Smooth muscle cell of the brain vasculature (primary cell): ENCODE data around the gene C8B.

Experiments
- DNase-seq: peaks from one replicate; pipeline ENCODE4 v3.0.0-alpha.2; 2012; ENCODE audit warnings: low read depth, low spot score

C8B gene

GRCh38 chr1:56931686-56932085 lies 34.1 kb downstream of the C8B start:
- DNase-seq = no peak

GRCh38 chr1:56931211-56931610 lies 34.6 kb downstream of the C8B start:
- no peak for DNase-seq

GRCh38 chr1:56929492-56929891 lies 36.3 kb downstream of the C8B start:
- no peak for DNase-seq

GRCh38 chr1:56927986-56928385 lies 37.8 kb downstream of the C8B start:
- no peak for DNase-seq

DNA sequence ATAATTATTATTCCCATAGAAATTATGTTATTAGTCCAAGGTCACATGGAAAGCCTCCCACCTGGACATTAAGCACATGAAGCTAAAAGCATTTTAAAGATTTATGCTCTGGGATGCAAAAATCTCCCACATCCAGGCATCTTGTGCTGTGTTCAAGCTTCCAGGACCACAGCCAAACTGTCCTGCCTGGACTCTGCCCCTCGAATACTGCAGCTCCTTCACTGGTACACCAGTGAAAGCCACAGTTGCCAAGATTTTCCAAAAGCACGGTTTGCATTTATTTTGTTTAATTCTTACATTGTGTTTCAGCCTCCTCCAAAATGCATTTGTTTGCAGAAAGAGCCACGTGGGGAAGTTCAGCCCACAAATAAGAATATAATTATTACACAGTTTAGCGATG lies 38.6 kb downstream of the C8B start:
- no peak for DNase-seq

- no peak for DNase-seq
Measured at GRCh38 chr1:56925193-56925592, 40.6 kb downstream of the C8B start.

- DNase-seq = no peak
Measured at GRCh38 chr1:56924116-56924515, 41.7 kb downstream of the C8B start.

DNA sequence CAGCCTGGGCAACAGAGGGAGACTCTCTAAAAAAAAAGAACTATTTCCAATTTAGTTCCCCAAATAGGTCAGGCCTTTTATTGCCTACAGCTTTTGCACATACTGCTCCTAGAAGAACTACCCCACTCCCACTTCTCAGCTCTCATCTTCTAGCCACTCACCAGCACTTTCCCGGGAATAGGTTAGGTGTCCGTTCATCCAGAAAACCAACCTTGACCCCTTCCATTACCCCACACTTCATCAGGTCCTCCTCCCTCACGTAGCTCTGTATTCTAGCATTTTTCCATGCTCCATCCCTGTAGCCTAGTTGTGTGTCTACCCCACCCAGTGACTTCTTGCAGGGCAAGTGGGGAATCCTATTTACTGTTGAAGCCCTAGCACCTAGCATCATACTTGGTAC lies 42.6 kb downstream of the C8B start:
- no peak for DNase-seq

DNA sequence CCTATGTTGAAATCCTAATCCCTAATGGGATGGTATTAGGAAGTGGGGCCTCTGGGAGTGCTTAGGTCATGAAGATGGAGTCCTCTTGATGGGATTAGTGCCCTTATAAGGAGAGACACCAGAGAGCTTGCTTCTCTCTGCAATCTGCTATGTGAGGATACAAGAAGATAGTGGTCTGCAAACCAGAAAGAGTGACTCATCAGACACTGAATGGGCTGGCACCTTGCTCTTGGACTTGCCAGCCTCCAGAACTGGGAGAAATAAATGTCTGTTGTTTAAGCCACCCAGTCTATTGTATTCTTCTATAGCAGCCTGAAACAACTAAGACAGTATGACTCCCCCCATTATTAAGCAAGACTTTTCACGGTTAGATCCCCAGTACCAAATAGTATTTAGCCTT lies 43.3 kb downstream of the C8B start:
- no peak for DNase-seq

DNA sequence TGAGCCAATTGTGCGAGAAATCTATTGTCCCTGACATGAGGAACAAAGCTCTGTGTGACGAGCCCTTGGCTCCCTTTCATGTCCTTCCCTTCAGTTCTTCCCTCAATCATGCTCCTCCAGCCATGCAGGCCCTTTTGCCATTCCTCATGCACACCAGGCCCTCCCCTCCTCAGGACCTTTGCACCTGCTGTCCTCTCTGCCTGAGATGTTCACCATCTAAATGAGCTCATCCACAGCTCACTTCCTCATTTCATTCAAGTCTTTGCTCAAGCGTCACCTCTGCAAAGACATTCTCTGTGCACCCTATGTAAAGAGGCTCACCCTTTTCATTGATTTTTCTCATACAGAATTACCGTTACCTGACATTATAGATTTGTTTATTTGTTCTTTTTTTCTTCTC lies 43.7 kb downstream of the C8B start:
- DNase-seq = no peak

DNA sequence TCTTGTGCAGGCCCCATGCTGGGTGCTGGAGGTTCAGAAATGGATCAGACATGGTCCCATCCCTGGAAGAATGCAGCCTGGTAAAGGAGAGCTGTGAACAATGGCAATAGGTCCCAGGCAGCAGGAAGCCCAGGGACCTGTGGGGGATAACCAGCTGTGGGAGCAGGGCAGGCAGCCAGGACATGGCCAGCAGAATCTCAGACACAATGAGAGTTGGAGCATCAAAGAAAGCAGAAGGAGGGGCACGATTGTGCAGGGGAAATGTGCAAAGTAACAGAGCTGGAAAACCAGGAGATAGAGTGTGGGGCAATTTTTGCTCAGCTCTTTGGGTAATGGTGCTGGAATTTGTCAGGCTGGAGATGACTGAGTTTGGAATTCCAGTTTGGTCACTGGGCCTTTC lies 44.3 kb downstream of the C8B start:
- no peak for DNase-seq

- no peak for DNase-seq
Measured at GRCh38 chr1:56920591-56921001, 45.2 kb downstream of the C8B start.

DNA sequence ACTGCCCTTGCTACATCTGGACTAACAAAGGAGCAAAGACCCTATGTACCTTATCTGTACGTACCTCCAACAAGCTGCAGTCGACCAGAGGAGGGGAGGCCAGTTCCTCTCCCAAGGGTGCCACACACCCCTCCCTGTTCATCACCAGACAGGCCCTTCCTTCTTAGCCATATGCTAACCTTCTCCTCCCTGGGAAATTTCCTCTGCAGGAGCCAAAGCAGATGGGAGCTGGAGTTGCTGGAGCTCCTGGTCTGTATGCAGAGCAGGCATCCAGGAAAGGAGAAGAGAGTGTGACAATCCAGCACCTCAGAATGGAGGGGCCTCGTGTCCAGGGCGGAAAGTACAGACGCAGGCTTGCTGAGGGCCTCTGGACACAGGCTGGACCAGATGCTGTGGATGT lies 48.5 kb downstream of the C8B start:
- no peak for DNase-seq

DNA sequence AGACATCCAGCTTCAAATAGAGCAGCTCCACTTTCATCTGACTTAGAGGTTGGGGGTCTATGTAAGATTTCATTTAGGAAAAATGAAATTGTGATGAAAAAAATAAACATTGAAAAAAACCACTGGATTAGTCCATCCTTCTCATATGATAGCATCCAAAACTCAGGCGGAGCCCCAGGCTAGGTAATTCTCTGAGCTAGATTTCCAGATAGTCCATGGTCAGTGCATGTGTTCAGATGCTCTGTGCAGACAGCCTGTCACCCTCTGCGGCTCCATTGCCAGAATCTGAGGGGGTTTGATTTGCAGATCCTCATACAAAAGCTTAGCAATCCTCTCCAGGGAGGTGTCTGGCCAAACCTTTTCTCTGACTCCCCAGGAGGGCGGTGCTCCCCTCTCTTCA lies 49.2 kb downstream of the C8B start:
- DNase-seq = no peak

DNA sequence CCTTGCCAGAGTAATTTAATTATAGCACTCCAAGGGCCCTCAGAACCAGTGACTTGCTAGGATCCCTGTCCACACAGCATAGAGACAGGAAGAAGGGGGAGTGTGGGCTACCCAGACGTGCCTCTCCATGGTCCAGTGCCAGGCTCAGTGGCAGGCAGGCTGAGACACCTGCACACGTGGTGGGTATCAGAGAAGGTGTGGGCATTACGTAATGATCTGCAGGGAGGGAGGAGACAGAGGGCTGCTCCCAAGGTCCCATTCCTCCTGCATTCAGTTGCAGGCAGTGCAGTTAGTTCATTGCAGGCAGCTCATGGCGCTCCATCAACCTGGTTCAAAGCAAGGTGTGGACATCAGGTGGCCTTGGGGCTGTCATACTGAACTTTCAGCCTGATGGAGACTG lies 49.9 kb downstream of the C8B start:
- DNase-seq = no peak

GRCh38 chr1:56912325-56912724 lies 53.5 kb downstream of the C8B start:
- no peak for DNase-seq

DNA sequence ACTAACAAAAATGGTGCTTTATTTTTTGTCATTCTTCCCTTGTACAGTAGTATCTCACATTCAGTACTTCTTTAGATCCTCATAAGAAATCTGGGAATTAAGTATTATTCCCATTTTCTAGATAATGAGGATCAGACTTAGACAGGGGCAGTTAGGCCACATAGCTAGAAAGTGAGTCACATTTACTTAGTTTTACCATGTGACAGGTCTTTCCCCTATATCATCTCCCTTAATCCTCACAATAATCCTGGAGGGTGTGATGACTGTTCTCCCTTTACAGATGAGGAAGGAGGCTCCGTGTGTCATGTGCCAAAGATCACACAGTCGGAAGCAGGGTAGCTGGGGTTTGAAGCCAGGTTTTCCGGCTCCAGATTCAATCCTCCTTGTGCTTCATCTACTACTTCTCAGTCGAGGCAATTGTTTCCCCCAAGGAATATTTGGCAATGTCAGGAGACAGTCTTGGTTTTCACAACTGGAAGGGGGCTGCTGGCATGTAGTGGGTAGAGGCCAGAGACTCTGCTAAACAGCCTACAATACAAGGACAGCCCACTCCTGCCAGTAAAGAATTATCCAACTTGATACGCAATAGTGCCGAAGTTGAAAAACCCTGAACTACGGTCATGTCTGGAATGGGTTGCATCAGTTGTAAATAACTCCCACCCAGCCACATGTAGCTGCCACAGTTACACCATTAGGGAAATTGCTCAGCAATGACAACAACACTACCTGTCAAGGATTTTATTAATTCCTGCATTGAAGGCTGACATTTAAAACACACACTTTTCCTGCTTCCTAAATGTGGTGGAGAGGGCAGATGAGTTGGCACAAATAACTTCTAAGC lies 54.5 kb downstream of the C8B start:
- no peak for DNase-seq

DNA sequence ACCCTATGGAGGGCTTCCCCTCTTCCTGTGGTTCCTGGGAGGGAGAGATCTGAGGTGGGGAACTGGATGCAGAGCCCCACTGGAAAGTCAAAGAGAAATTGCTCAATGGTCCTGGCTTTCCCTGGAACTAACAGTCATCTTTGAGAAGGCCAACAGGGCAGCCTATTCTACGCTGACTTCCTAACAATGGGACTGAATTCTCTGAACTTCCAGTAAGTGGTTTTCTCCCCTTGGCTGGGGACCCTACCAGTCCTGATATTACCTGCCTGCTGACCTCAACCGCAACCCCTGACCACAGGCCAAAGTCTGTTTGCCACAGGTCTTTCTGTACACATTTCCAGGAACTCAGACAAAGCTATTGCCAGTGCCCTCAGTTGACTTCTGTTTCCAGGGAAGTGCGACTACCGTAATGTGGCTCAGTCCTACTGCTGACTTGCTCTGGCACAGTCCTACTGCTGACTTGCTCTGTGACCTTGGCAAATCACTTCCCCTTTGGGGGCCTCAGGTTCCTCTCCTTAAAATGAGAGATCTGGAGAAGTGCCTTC lies 55.3 kb downstream of the C8B start:
- no peak for DNase-seq

- no peak for DNase-seq
Measured at GRCh38 chr1:56908619-56909221, 57.1 kb downstream of the C8B start.

GRCh38 chr1:56905667-56906066 lies 60.1 kb downstream of the C8B start:
- no peak for DNase-seq

DNA sequence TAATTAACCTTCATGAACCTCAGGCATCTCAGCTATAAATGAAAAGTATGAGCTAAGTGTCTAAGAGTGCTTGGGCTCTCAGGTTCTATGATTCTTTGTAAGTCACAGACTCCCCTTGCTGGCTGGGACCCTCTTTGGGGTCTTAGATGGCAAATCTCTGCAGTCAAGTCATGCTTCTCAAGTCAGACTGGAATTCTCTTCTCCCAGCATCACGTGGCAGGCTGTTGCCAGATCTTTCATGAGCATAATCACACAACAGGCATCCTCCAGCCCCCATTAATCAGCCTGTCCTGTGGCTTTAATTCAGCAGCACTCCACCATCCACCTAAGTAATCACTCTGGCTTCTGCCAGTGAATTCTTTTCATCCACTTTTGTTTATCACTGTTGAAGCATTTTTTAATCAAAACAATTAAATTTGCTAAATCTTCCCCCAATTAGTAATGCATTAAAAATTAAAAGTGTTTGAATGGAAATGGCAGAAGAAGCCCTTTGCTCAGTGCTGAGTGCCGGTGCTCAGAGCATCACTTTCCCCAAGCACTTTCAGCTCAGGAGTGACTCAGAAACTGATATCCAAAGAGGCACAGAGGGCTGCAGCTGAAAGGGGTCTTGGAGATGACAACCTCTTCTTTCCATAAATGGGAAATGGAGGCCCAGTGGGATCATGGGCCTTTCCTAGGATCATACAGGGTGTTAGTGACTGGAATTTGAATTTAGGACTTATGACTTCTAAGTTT lies 61.0 kb downstream of the C8B start:
- no peak for DNase-seq

- no peak for DNase-seq
Measured at GRCh38 chr1:56903778-56904177, 62.0 kb downstream of the C8B start.

- DNase-seq = no peak
Measured at GRCh38 chr1:56901716-56902115, 64.1 kb downstream of the C8B start.
